Mesenchymal stem cell (in vitro differentiated cells and primary cell): ENCODE measurements around the gene S100A8.

Experiments
- DNase-seq: peaks from one replicate; pipeline ENCODE4 v3.0.0-alpha.2; 2013
- H2AFZ ChIP-seq: one replicate; pipeline ENCODE4 v1.6.1; 2013; ENCODE audit warnings: low read depth, mild to moderate bottlenecking, control low read depth, inconsistent platforms, low read length, moderate library complexity
- H2AK5ac ChIP-seq: 2 replicates; pipeline ENCODE4 v1.6.1; 2013; ENCODE audit warnings: low read length, moderate library complexity, mild to moderate bottlenecking, inconsistent platforms; ENCODE audit not compliant: severe bottlenecking
- H2BK120ac ChIP-seq: one replicate; pipeline ENCODE4 v1.6.1; 2013; ENCODE audit warnings: low read depth, mild to moderate bottlenecking, inconsistent platforms, low read length, moderate library complexity
- H2BK12ac ChIP-seq, 2 experiments: one replicate each; pipeline ENCODE4 v1.6.1; 2013; ENCODE audit warnings: inconsistent platforms in 2 of 2, low read length in 2 of 2, mild to moderate bottlenecking in 2 of 2, moderate library complexity in 2 of 2, control low read depth in 1 of 2
- H2BK15ac ChIP-seq: one replicate; pipeline ENCODE4 v1.6.1; 2013; ENCODE audit warnings: mild to moderate bottlenecking, low read depth, inconsistent platforms; ENCODE audit not compliant: poor library complexity, severe bottlenecking
- H2BK5ac ChIP-seq: 2 replicates; pipeline ENCODE4 v1.6.1; 2013; ENCODE audit warnings: low read depth, mild to moderate bottlenecking, low read length, control low read depth, inconsistent platforms; ENCODE audit not compliant: poor library complexity, severe bottlenecking
- H3K14ac ChIP-seq, 2 experiments: one replicate each; pipeline ENCODE4 v1.6.1; 2013; ENCODE audit warnings: inconsistent platforms in 2 of 2, low read length in 2 of 2, control low read depth in 1 of 2, mild to moderate bottlenecking in 1 of 2, moderate library complexity in 1 of 2
- H3K18ac ChIP-seq, 2 experiments: one replicate each; pipeline ENCODE4 v1.6.1; 2013; ENCODE audit warnings: inconsistent platforms in 2 of 2, low read length in 2 of 2, control low read depth in 1 of 2, low read depth in 1 of 2, mild to moderate bottlenecking in 1 of 2
- H3K23ac ChIP-seq, 2 experiments: one replicate each; pipeline ENCODE4 v1.6.1; 2013; ENCODE audit warnings: inconsistent platforms in 2 of 2, low read length in 2 of 2, mild to moderate bottlenecking in 2 of 2, moderate library complexity in 2 of 2, control low read depth in 1 of 2
- H3K27ac ChIP-seq: 2 replicates; pipeline ENCODE4 v1.5.1; 2013; ENCODE audit warnings: mild to moderate bottlenecking, moderate library complexity, low read length, control low read depth, inconsistent platforms; ENCODE audit not compliant: poor library complexity, severe bottlenecking
- H3K27me3 ChIP-seq, 2 experiments: 2 replicates each; pipeline versions ENCODE4 v1.6.1 to v1.7.0; 2013; ENCODE audit warnings: low read length in 2 of 2, mild to moderate bottlenecking in 2 of 2, moderate library complexity in 2 of 2, control low read depth in 1 of 2, inconsistent platforms in 1 of 2; ENCODE audit not compliant: control insufficient read depth in 1 of 2, insufficient read depth in 1 of 2
- H3K36me3 ChIP-seq, 2 experiments: 2 replicates each; pipeline versions ENCODE4 v1.6.1 to v1.7.0; 2013; ENCODE audit warnings: low read length in 2 of 2, control low read depth in 1 of 2, inconsistent platforms in 1 of 2, low read depth in 1 of 2, mild to moderate bottlenecking in 1 of 2; ENCODE audit not compliant: insufficient read depth in 2 of 2, control insufficient read depth in 1 of 2
- H3K4ac ChIP-seq, 2 experiments: one replicate each; pipeline ENCODE4 v1.6.1; 2013; ENCODE audit warnings: inconsistent platforms in 2 of 2, low read length in 2 of 2, mild to moderate bottlenecking in 2 of 2, moderate library complexity in 2 of 2, control low read depth in 1 of 2, low read depth in 1 of 2
- H3K4me1 ChIP-seq: 2 replicates; pipeline ENCODE4 v1.6.1; 2013; ENCODE audit warnings: low read depth, low read length, control low read depth; ENCODE audit not compliant: control insufficient read depth, insufficient read depth
- H3K4me2 ChIP-seq: 2 replicates; pipeline ENCODE4 v1.6.1; 2013; ENCODE audit warnings: low read length, mild to moderate bottlenecking, inconsistent platforms; ENCODE audit not compliant: poor library complexity, severe bottlenecking
- H3K4me3 ChIP-seq, 2 experiments: 2 replicates each; pipeline versions ENCODE4 v1.5.1 to v1.7.0; 2013; ENCODE audit warnings: low read length in 2 of 2, mild to moderate bottlenecking in 2 of 2, control low read depth in 1 of 2, low read depth in 1 of 2; ENCODE audit not compliant: insufficient read depth in 1 of 2
- H3K79me1 ChIP-seq: replicated peaks from 2 replicates; pipeline ENCODE4 v1.6.1; 2013; ENCODE audit warnings: mild to moderate bottlenecking, control low read depth, low read length, inconsistent platforms; ENCODE audit not compliant: poor library complexity, severe bottlenecking
- H3K9ac ChIP-seq: 2 replicates; pipeline ENCODE4 v1.7.0; 2013; ENCODE audit warnings: mild to moderate bottlenecking, low read length, moderate library complexity
- H3K9me3 ChIP-seq: 2 replicates; pipeline ENCODE4 v1.7.0; 2013; ENCODE audit warnings: mild to moderate bottlenecking, low read length; ENCODE audit not compliant: control insufficient read depth
- H4K8ac ChIP-seq: one replicate; pipeline ENCODE4 v1.6.1; 2013; ENCODE audit warnings: inconsistent platforms, mild to moderate bottlenecking, low read length, moderate library complexity
- H4K91ac ChIP-seq: one replicate; pipeline ENCODE4 v1.6.1; 2013; ENCODE audit warnings: mild to moderate bottlenecking, low read length, inconsistent platforms
- WGBS: methylation state at CpG from one replicate; pipeline ENCODE4 v1.1.7; 2013; ENCODE audit warnings: mixed read lengths; 5-methylcytosine and 5-hydroxymethylcytosine counted together

The S100A8 gene

GRCh38 chr1:153389973-153390879 is 647 bp downstream of the S100A8 start:
- no peaks in the 10 kb centered on the region for H3K79me1 ChIP-seq
- H2AFZ ChIP-seq = no peak overlapping the region
- no peak overlapping the region for H3K23ac ChIP-seq
- H2AK5ac ChIP-seq = no peak overlapping the region
- no peak overlapping the region for H2BK5ac ChIP-seq
- no peaks in the 10 kb centered on the region for H3K36me3 ChIP-seq
- H4K8ac ChIP-seq = no peak overlapping the region
- H2BK120ac ChIP-seq = no peak overlapping the region
- no peak for DNase-seq
- H3K27me3 ChIP-seq = peaks cover 5 to 92% of the 10 kb centered on the region in 2 experiments
- no peak overlapping the region for H3K18ac ChIP-seq
- H2BK15ac ChIP-seq = no peak overlapping the region
- H3K9ac ChIP-seq = no peak overlapping the region
- no peaks in the 10 kb centered on the region for H3K9me3 ChIP-seq
- no peak overlapping the region for H3K14ac ChIP-seq
- H2BK12ac ChIP-seq = no peak overlapping the region
- no peaks in the 10 kb centered on the region for H3K4me1 ChIP-seq
- H3K4me2 ChIP-seq = no peak overlapping the region
- no peak overlapping the region for H3K4ac ChIP-seq
- H4K91ac ChIP-seq = no peak overlapping the region
- H3K4me3 ChIP-seq = no peak overlapping the region
- WGBS = 75% methylated on average over 14 of the region's 17 CpGs
- H3K27ac ChIP-seq = no peak overlapping the region

- H2BK12ac ChIP-seq = no peak overlapping the region
- H4K8ac ChIP-seq = no peak overlapping the region
- H3K14ac ChIP-seq = no peak overlapping the region
- H3K4me3 ChIP-seq = no peak overlapping the region
- H2AK5ac ChIP-seq = no peak overlapping the region
- H3K9me3 ChIP-seq = no peaks in the 10 kb centered on the region
- no peak overlapping the region for H2BK15ac ChIP-seq
- no peak overlapping the region for H2BK120ac ChIP-seq
- no peak overlapping the region for H3K23ac ChIP-seq
- no peak overlapping the region for H3K18ac ChIP-seq
- no CpG with 5 or more reads among the region's 1 CpG for WGBS
- H3K79me1 ChIP-seq = no peaks in the 10 kb centered on the region
- no peak for DNase-seq
- H3K27ac ChIP-seq = no peak overlapping the region
- no peak overlapping the region for H3K4me2 ChIP-seq
- H3K9ac ChIP-seq = no peak overlapping the region
- no peak overlapping the region for H2BK5ac ChIP-seq
- no peaks in the 10 kb centered on the region for H3K4me1 ChIP-seq
- H3K4ac ChIP-seq = no peak overlapping the region
- no peak overlapping the region for H2AFZ ChIP-seq
- H3K27me3 ChIP-seq = peaks cover 4 to 90% of the 10 kb centered on the region in 2 experiments
- no peaks in the 10 kb centered on the region for H3K36me3 ChIP-seq
- no peak overlapping the region for H4K91ac ChIP-seq
These were observed 1.5 kb downstream of the S100A8 start for GRCh38 chr1:153389401-153389800.

GRCh38 chr1:153387785-153388184 is 3.1 kb downstream of the S100A8 start:
- H3K18ac ChIP-seq = no peak overlapping the region
- no peak overlapping the region for H3K4me3 ChIP-seq
- no peaks in the 10 kb centered on the region for H3K4me1 ChIP-seq
- no peak overlapping the region for H3K14ac ChIP-seq
- 51% methylated on average over 4 of the region's 4 CpGs for WGBS
- no peak overlapping the region for H3K4me2 ChIP-seq
- H2BK120ac ChIP-seq = no peak overlapping the region
- H4K8ac ChIP-seq = no peak overlapping the region
- no peaks in the 10 kb centered on the region for H3K36me3 ChIP-seq
- no peak overlapping the region for H4K91ac ChIP-seq
- H3K4ac ChIP-seq = no peak overlapping the region
- H3K79me1 ChIP-seq = no peaks in the 10 kb centered on the region
- H3K9ac ChIP-seq = no peak overlapping the region
- H2AFZ ChIP-seq = no peak overlapping the region
- H3K9me3 ChIP-seq = peaks cover 5% of the 10 kb centered on the region
- no peak overlapping the region for H2BK5ac ChIP-seq
- no peak overlapping the region for H2BK12ac ChIP-seq
- H3K27ac ChIP-seq = no peak overlapping the region
- H2AK5ac ChIP-seq = no peak overlapping the region
- no peak overlapping the region for H2BK15ac ChIP-seq
- H3K27me3 ChIP-seq = peaks cover 4 to 78% of the 10 kb centered on the region in 2 experiments
- no peak overlapping the region for H3K23ac ChIP-seq
- no peak for DNase-seq

GRCh38 chr1:153387001-153387400 is 3.9 kb downstream of the S100A8 start:
- no peak overlapping the region for H4K91ac ChIP-seq
- no peak overlapping the region for H3K18ac ChIP-seq
- H3K14ac ChIP-seq = no peak overlapping the region
- H3K36me3 ChIP-seq = no peaks in the 10 kb centered on the region
- WGBS = 64% methylated on average over 4 of the region's 4 CpGs
- no peak overlapping the region for H3K4me3 ChIP-seq
- no peak overlapping the region for H3K9ac ChIP-seq
- no peak for DNase-seq
- H4K8ac ChIP-seq = no peak overlapping the region
- H2BK120ac ChIP-seq = no peak overlapping the region
- no peak overlapping the region for H2BK5ac ChIP-seq
- no peak overlapping the region for H3K4me2 ChIP-seq
- H2BK12ac ChIP-seq = no peak overlapping the region
- no peak overlapping the region for H2BK15ac ChIP-seq
- H3K27me3 ChIP-seq = peaks cover 4 to 70% of the 10 kb centered on the region in 2 experiments
- H3K79me1 ChIP-seq = no peaks in the 10 kb centered on the region
- H3K9me3 ChIP-seq = peaks cover 7% of the 10 kb centered on the region
- H3K23ac ChIP-seq = no peak overlapping the region
- H3K4ac ChIP-seq = no peak overlapping the region
- no peak overlapping the region for H3K27ac ChIP-seq
- no peaks in the 10 kb centered on the region for H3K4me1 ChIP-seq
- no peak overlapping the region for H2AK5ac ChIP-seq
- no peak overlapping the region for H2AFZ ChIP-seq
